Activated naive CD8-positive, alpha-beta T cell treated with anti-CD3 and anti-CD28 coated beads for 36 hours (primary cell): ENCODE data around the gene SKOR1. TPM values are rescaled to one million over a fixed set of nuclear protein-coding genes. Genes with fewer than 3 reads are reported as not detected.

ENCODE experiments used
- DNase-seq: peaks from one replicate; pipeline ENCODE4 v3.0.0; 2021
- H3K27ac Mint-ChIP-seq: one replicate; pipeline ENCODE4 v1.8.0; 2022; ENCODE audit warnings: mild to moderate bottlenecking, moderate library complexity, mixed read lengths
- H3K27me3 Mint-ChIP-seq: one replicate; pipeline ENCODE4 v1.8.0; 2022; ENCODE audit warnings: mild to moderate bottlenecking, mixed read lengths
- H3K36me3 Mint-ChIP-seq: one replicate; pipeline ENCODE4 v1.8.0; 2021; ENCODE audit warnings: mild to moderate bottlenecking, mixed read lengths
- H3K4me1 Mint-ChIP-seq: one replicate; pipeline ENCODE4 v1.8.0; 2021; ENCODE audit warnings: mixed read lengths
- H3K4me3 Mint-ChIP-seq: one replicate; pipeline ENCODE4 v1.8.0; 2022; ENCODE audit warnings: mild to moderate bottlenecking, moderate library complexity, mixed read lengths
- H3K9me3 Mint-ChIP-seq: one replicate; pipeline ENCODE4 v1.8.0; 2022; ENCODE audit warnings: mixed read lengths
- total RNA-seq, 2 experiments: library from RNA; stranded (reverse); gene quantifications; one replicate each; pipeline ENCODE4 v1.2.3, GENCODE V29; 2021

SKOR1 gene
- total RNA-seq, 2 experiments from 2014 or later, result 0.16 to 0.30 TPM

GRCh38 chr15:67786646-67787045 lies 38.7 kb upstream of the SKOR1 start:
- no peak overlapping the region for H3K4me3 Mint-ChIP-seq
- no peaks in the 10 kb centered on the region for H3K27me3 Mint-ChIP-seq
- H3K4me1 Mint-ChIP-seq, result peaks cover 22% of the 10 kb centered on the region
- H3K9me3 Mint-ChIP-seq, result no peaks in the 10 kb centered on the region
- H3K27ac Mint-ChIP-seq, result no peak overlapping the region
- no peak for DNase-seq
- peaks cover 10% of the 10 kb centered on the region for H3K36me3 Mint-ChIP-seq

- peaks cover 12% of the 10 kb centered on the region for H3K36me3 Mint-ChIP-seq
- H3K27ac Mint-ChIP-seq, result no peak overlapping the region
- H3K9me3 Mint-ChIP-seq, result no peaks in the 10 kb centered on the region
- H3K4me3 Mint-ChIP-seq, result no peak overlapping the region
- H3K4me1 Mint-ChIP-seq, result peaks cover 11% of the 10 kb centered on the region
- no peaks in the 10 kb centered on the region for H3K27me3 Mint-ChIP-seq
- DNase-seq, result no peak
Observed at GRCh38 chr15:67788986-67789385, 36.3 kb upstream of the SKOR1 start.

- no peak for DNase-seq
- H3K27ac Mint-ChIP-seq, result no peak overlapping the region
- H3K4me1 Mint-ChIP-seq, result peaks cover 8% of the 10 kb centered on the region
- peaks cover 23% of the 10 kb centered on the region for H3K36me3 Mint-ChIP-seq
- peaks cover 6% of the 10 kb centered on the region for H3K9me3 Mint-ChIP-seq
- H3K27me3 Mint-ChIP-seq, result no peaks in the 10 kb centered on the region
- H3K4me3 Mint-ChIP-seq, result no peak overlapping the region
Observed at GRCh38 chr15:67790610-67791319, 34.5 kb upstream of the SKOR1 start.

- Mint-ChIP-seq H3K4me3 (no peak overlapping the region), H3K27ac (no peak overlapping the region), H3K9me3 (peaks cover 6% of the 10 kb centered on the region), H3K4me1 (peaks cover 8% of the 10 kb centered on the region), H3K36me3 (peaks cover 25% of the 10 kb centered on the region), H3K27me3 (no peaks in the 10 kb centered on the region)
- DNase-seq, result no peak
Observed at GRCh38 chr15:67792250-67792942, 32.9 kb upstream of the SKOR1 start.

DNA sequence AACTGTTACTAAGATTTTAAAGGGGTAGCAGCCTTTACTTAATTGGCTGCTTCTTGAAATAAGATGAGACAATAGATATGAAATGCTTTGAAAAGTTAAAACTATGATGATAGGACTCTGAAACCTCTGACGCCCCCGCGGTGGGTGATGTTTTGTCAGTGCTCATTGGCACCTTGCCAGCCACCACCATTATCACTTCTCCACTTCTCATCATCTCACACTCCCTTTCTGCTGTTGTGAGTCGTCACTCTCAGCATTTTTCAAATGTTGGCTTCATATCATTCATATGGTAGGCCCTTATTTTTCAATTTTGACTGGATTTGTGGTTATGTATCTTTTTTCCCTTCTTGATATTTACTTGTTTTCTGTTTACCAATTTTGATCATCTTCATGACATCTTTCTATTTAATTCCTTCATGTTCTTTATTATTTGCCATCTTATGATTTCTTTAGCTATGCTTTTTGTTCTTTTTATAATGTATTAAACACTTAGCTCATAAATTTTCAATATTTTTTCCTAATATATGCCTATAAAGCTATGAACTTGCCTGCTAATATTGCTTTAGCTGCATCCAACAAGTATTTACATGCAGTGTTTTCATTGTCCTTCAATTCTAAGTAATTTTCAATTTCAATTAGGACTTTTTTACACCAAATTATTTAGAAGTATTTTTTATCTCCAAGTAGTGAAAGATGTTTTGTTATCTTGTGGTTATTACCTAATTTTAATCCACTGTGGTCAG lies 30.3 kb upstream of the SKOR1 start:
- H3K27ac Mint-ChIP-seq, result no peak overlapping the region
- DNase-seq, result peak; percentile 41
- H3K27me3 Mint-ChIP-seq, result no peaks in the 10 kb centered on the region
- H3K36me3 Mint-ChIP-seq, result peaks cover 24% of the 10 kb centered on the region
- H3K9me3 Mint-ChIP-seq, result peaks cover 6% of the 10 kb centered on the region
- H3K4me3 Mint-ChIP-seq, result no peak overlapping the region
- H3K4me1 Mint-ChIP-seq, result peaks cover 8% of the 10 kb centered on the region

DNA sequence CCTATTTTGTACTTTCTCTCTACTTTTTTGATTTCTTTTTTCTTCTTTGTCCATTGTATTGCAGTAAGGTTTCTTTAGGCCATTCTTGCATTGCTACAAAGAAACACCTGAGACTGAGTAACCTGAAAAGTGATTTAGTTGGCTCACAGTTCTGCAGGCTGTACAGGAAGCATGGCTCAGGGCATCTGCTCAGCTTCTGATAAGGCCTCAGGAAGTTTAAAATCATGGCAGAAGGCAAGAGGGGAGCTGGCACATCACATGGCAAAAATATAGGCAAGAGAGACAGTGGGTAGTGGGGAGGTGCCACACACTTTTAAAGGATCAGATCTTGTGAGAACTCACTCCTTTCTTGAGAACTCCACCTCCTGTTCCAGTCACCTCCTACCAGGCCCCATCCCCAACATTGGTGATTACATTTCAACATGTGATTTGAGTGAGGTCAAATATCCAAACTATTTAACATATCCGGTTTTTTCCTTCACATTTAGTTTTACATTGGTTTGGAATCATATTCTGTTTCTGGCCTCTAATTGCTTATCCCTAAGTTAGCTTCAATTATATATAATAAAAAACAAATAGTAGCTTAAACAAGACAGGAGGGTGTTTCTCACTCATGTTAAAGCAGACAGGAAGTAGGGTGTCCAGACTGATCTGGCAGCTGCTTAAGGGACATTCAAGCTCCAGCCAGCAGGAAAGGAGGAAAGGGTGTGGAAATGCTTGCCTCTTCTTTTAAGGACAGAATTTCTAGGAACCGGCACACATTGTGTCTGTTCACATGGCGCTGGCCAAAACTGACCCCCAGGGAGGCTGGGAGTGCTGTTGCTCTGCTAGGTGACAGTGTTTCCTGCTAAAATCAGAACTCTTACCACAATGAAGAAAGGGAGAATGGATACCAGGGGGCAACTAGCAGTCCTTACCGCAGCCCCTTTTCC lies 28.8 kb upstream of the SKOR1 start:
- Mint-ChIP-seq H3K9me3 (peaks cover 6% of the 10 kb centered on the region), H3K27me3 (no peaks in the 10 kb centered on the region), H3K27ac (no peak overlapping the region), H3K4me3 (no peak overlapping the region), H3K36me3 (peaks cover 20% of the 10 kb centered on the region), H3K4me1 (peaks cover 8% of the 10 kb centered on the region)
- no peak for DNase-seq

GRCh38 chr15:67799801-67800205 lies 25.5 kb upstream of the SKOR1 start:
- no peaks in the 10 kb centered on the region for H3K27me3 Mint-ChIP-seq
- DNase-seq, result no peak
- no peak overlapping the region for H3K4me3 Mint-ChIP-seq
- H3K9me3 Mint-ChIP-seq, result peaks cover 3% of the 10 kb centered on the region
- H3K36me3 Mint-ChIP-seq, result peaks cover 9% of the 10 kb centered on the region
- H3K27ac Mint-ChIP-seq, result no peak overlapping the region
- peaks cover 3% of the 10 kb centered on the region for H3K4me1 Mint-ChIP-seq

- Mint-ChIP-seq H3K4me1 (no peaks in the 10 kb centered on the region), H3K27me3 (no peaks in the 10 kb centered on the region), H3K4me3 (no peak overlapping the region), H3K36me3 (peaks cover 1% of the 10 kb centered on the region), H3K9me3 (no peaks in the 10 kb centered on the region), H3K27ac (no peak overlapping the region)
- DNase-seq, result no peak
Observed at GRCh38 chr15:67801142-67801541, 24.2 kb upstream of the SKOR1 start.

- Mint-ChIP-seq H3K27ac (no peak overlapping the region), H3K27me3 (no peaks in the 10 kb centered on the region), H3K36me3 (no peaks in the 10 kb centered on the region), H3K4me3 (no peak overlapping the region), H3K4me1 (no peaks in the 10 kb centered on the region), H3K9me3 (no peaks in the 10 kb centered on the region)
- no peak for DNase-seq
Observed at GRCh38 chr15:67801926-67802914, 23.1 kb upstream of the SKOR1 start.

DNA sequence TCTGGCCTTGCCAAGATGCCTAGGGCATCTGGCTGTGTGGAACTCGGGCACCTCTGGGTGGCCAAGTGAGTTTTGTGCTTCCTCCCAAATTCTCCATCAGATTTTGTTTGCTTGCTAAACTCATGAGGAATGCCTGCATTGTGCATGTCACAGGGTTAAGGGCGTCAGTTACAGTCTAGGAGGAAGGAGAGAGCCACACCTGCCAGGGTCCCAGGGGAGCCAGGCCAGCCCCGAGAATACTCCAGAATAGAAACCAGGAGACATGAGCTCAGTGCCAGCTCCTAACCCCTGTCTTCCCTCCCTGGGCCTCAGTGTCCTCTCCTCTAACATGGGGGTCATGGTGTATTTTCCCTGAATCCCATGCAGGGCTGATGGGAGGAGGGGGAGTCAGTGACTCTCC lies 22.0 kb upstream of the SKOR1 start:
- no peak for DNase-seq
- H3K4me1 Mint-ChIP-seq, result no peaks in the 10 kb centered on the region
- no peak overlapping the region for H3K4me3 Mint-ChIP-seq
- H3K27me3 Mint-ChIP-seq, result no peaks in the 10 kb centered on the region
- H3K9me3 Mint-ChIP-seq, result no peaks in the 10 kb centered on the region
- H3K27ac Mint-ChIP-seq, result no peak overlapping the region
- peaks cover 2% of the 10 kb centered on the region for H3K36me3 Mint-ChIP-seq

GRCh38 chr15:67803996-67804843 lies 21.1 kb upstream of the SKOR1 start:
- no peak for DNase-seq
- H3K27ac Mint-ChIP-seq, result no peak overlapping the region
- H3K27me3 Mint-ChIP-seq, result no peaks in the 10 kb centered on the region
- H3K9me3 Mint-ChIP-seq, result no peaks in the 10 kb centered on the region
- no peak overlapping the region for H3K4me3 Mint-ChIP-seq
- peaks cover 2% of the 10 kb centered on the region for H3K36me3 Mint-ChIP-seq
- H3K4me1 Mint-ChIP-seq, result no peaks in the 10 kb centered on the region

GRCh38 chr15:67805008-67805665 lies 20.2 kb upstream of the SKOR1 start:
- Mint-ChIP-seq H3K4me3 (no peak overlapping the region), H3K27ac (no peak overlapping the region), H3K4me1 (no peaks in the 10 kb centered on the region), H3K27me3 (no peaks in the 10 kb centered on the region), H3K36me3 (peaks cover 2% of the 10 kb centered on the region), H3K9me3 (no peaks in the 10 kb centered on the region)
- no peak for DNase-seq
